ENCODE measurements around the gene NACC1. TPM values are rescaled to one million over a fixed set of nuclear protein-coding genes. Genes with fewer than 3 reads are reported as not detected.

Gene NACC1
- total RNA-seq, 4 donors from 2014 or later: 12.0 to 44.7 (median 23.0) TPM

DNA sequence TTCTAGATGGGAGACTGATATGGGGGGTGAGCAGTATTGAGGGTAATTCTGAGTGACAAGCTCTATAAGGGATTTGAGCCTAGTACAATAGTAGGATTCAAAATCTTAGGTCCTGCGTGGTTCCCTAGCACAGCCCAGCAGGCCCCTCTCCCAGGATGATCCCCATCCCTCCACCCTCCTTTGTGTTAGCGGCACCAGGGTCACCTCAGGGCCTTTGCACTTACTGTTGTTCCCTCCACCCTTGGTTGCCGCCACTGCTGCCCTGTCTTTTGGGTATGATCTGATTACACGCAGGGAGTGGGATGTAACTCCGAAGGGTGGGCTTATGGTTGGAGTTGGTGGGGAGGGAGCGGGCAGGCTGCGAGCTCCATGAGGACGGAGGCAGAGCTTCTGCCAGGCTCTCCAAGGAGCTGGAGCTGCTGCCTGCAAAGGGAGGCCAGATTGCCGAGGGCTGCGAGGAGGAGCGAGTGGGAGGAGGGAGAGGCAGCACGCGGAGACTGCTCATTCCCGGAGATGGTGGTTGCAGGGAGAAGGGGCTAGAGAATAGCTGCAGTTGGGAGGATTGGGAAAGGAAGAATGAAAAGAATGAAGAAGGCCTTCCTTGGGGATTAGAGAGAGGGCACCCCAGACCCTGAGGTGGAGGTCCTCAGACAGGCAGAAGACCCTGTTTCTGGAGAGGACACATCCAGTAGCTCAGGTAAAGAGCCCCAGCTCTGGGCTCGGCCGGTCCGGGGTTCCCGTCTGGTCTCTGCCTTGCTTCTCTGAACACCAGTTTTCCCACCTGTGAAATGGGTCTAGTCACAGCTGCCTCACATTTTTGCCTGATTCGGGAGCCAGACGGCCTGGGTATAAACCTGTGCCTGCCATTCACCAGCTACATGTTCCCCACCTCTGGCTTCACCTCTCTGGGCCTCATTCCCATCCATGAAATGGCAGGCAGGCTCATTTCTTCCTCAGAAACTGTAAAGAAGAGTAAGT is 5.2 kb downstream of the NACC1 start:
- no peak for TF ChIP-seq CTCF (IDR thresholded peaks at IDR 0.05)
- ATAC-seq (ENCODE audit: low FRiP score): no peak
- DNase-seq (ENCODE audit: low spot score): no peak

GRCh38 chr19:13127051-13127450 is 9.0 kb downstream of the NACC1 start:
- no peak for TF ChIP-seq CTCF (IDR thresholded peaks at IDR 0.05)
- ATAC-seq (ENCODE audit: low FRiP score) (no peak), DNase-seq (ENCODE audit: low spot score) (no peak)

DNA sequence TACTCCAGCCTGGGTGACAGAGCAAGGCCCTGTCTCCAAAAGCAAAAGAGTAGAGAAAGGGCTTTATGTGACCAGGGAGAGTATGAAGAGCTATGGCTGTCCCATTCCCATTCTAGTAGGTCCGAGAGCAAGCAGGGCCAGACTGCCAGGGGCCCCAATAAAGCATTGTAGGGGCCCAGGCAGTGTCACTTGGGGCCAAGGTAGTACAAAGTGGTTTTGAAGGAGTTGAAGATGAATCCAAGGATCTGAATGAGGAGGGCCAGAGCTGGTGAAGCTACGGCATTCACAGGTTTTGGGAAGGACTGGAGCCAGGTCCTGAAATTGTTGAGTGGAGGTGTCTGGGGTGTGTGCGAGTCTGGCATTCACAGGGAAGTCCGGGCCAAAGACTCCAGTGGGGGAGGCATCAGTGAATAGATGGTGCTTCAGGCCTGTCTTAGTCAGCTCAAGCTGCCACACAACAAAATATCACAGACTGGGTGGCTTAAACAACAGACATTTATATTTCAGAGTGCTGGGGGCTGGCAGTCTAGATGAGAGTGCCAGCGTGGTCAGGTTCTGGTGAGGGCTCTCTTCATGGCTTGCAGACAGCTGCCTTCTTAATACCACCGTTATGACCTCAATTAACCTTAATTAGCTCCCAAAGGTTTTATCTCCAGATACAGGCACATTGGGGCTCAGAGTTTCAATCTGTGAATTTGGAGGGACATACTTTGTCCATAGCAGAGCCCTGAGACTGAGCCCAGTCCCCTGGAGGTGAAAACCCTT is 9.9 kb downstream of the NACC1 start:
- no peak for TF ChIP-seq CTCF (IDR thresholded peaks at IDR 0.05)
- DNase-seq (ENCODE audit: low spot score) (no peak), ATAC-seq (ENCODE audit: low FRiP score) (no peak)

- DNase-seq (ENCODE audit: low spot score) (no peak), ATAC-seq (ENCODE audit: low FRiP score) (no peak)
- no peak for TF ChIP-seq CTCF (IDR thresholded peaks at IDR 0.05)
Observed at GRCh38 chr19:13128583-13128982, 10.5 kb downstream of the NACC1 start.

GRCh38 chr19:13129384-13129783 is 11.3 kb downstream of the NACC1 start:
- no peak for ATAC-seq (ENCODE audit: low FRiP score)
- DNase-seq (ENCODE audit: low spot score): no peak
- no peak for TF ChIP-seq CTCF (IDR thresholded peaks at IDR 0.05)

GRCh38 chr19:13130886-13131490 is 12.9 kb downstream of the NACC1 start:
- ATAC-seq (ENCODE audit: low FRiP score) (no peak), DNase-seq (ENCODE audit: low spot score) (no peak)

More at GRCh38 chr19:13130886-13131490, 12.9 kb downstream of the NACC1 start:
- no peak for TF ChIP-seq CTCF (IDR thresholded peaks at IDR 0.05)

Data from omental fat pad (tissue), 4 donors.